ENCODE measurements around the gene RBM7.
A peak's percentile ranks its signal among the peaks of the same experiment; 100 is the strongest.

Gene RBM7, protein sequence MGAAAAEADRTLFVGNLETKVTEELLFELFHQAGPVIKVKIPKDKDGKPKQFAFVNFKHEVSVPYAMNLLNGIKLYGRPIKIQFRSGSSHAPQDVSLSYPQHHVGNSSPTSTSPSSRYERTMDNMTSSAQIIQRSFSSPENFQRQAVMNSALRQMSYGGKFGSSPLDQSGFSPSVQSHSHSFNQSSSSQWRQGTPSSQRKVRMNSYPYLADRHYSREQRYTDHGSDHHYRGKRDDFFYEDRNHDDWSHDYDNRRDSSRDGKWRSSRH

DNA sequence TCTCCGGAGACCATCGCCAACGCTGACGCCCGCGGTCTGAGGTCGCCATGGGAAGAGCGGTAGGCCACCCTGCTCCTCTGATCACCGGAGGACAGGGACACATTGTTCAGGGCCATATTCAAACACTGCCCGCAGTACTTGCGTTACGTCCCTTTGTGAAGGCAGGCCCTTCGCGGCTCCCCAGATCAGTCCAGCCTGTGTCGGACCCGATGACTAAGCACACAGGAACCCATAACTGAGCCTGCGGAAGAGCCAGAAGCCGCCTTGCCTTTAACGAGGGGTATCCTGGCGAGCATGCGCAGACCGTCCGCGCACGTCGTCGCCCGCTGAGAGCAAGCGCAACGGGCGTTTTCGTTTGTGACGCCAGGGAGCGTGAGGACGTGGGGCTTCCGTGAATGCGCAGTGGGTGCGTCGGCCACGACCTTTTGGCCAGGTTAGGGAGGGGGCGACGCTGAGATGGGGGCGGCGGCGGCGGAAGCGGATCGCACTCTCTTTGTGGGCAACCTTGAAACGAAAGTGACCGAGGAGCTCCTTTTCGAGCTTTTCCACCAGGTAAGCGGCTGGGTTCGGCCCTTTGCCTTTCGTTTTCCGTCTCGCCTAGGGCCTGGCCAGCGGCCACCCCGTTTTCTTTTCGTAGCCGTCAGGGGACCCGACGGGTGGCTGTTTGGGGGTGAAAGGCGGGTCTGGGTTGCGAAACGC is at the start of gene RBM7, which contains the start of gene C11orf71:
RBM7 (plus strand) TSS at position 451 of the 699 bp plus-strand sequence; CDS start at position 457, 6 bp downstream.
C11orf71 (minus strand) TSS at position 296 of the 699 bp plus-strand sequence; CDS start at position 116, 180 bp downstream.
- peak; percentile 95 for DNase-seq (ENCODE audit: extremely low read depth, low read depth)
- peak within 1 kb of the TSS; percentile 93 for H3K4me3 ChIP-seq (replicated peaks; ENCODE audit: low read depth, low read length)
- TF ChIP-seq, protein P1, sequence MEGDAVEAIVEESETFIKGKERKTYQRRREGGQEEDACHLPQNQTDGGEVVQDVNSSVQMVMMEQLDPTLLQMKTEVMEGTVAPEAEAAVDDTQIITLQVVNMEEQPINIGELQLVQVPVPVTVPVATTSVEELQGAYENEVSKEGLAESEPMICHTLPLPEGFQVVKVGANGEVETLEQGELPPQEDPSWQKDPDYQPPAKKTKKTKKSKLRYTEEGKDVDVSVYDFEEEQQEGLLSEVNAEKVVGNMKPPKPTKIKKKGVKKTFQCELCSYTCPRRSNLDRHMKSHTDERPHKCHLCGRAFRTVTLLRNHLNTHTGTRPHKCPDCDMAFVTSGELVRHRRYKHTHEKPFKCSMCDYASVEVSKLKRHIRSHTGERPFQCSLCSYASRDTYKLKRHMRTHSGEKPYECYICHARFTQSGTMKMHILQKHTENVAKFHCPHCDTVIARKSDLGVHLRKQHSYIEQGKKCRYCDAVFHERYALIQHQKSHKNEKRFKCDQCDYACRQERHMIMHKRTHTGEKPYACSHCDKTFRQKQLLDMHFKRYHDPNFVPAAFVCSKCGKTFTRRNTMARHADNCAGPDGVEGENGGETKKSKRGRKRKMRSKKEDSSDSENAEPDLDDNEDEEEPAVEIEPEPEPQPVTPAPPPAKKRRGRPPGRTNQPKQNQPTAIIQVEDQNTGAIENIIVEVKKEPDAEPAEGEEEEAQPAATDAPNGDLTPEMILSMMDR (IDR thresholded peaks at IDR 0.05; ENCODE audit: low read depth, low read length, missing control alignments) = no peak

DNA sequence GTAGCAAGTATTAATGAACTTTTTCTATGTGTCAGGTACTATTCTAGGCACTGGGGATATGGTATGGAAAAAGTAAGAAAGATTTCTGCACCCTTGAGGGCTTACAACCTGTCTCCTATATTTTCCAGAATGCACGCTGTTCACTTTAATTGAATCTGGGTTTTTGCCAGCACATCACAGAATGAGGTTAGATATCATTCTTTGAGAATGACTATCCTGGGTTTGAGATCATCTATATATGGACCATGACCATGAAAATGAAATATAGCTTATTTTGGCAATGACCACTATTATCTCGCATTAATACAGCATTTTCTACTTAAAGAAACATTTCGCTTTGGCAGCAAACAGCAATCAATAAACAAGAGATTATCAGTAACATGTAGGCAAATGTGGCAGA is 47.0 kb upstream of the RBM7 start:
- H3K4me3 ChIP-seq (replicated peaks; ENCODE audit: low read depth, low read length) = no peak overlapping the region
- TF ChIP-seq, protein P1 (IDR thresholded peaks at IDR 0.05; ENCODE audit: low read depth, low read length, missing control alignments) = no peak
- no peak for DNase-seq (ENCODE audit: extremely low read depth, low read depth)

DNA sequence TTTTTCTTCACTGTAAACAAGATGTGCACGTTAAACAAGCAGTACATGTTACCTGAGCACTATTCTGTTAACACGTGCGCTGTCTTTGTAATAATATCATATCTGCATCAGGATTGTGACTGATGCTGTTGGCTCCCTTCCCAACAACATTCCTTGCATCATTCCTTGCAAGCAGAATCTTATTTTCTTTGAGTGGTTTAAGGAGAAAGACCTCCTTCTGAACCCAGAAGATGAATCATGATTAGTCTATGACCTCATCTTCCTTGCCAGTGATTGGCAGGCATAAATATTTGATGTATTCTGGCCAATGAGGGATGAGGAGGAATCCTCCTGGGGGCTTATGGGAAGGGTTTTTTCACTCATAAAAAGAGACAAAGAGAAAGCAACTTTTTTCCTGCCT is 46.4 kb upstream of the RBM7 start:
- TF ChIP-seq, protein P1 (IDR thresholded peaks at IDR 0.05; ENCODE audit: low read depth, low read length, missing control alignments) = no peak
- peak; percentile 47 for DNase-seq (ENCODE audit: extremely low read depth, low read depth)
- H3K4me3 ChIP-seq (replicated peaks; ENCODE audit: low read depth, low read length) = no peak overlapping the region

DNA sequence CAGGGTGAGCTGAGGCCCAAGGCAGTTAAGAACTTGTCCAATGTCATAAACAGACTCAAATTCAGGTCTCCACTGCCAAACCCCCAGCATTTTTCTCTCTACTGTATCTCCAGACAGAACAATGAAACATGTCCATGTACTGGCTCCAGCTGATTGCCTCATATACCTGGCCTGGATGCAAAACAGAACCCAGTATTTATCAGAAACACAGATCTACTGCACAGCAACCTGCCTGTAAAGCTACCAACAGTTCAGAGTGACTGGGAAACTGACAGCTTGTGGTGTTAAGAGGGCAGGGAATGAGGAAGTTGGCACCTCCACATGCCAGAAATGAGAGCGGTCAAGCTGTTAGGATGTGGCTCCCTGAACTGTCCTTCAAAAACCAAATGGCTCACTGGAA is 41.8 kb upstream of the RBM7 start:
- TF ChIP-seq, protein P1 (IDR thresholded peaks at IDR 0.05; ENCODE audit: low read depth, low read length, missing control alignments) = no peak
- no peak overlapping the region for H3K4me3 ChIP-seq (replicated peaks; ENCODE audit: low read depth, low read length)
- DNase-seq (ENCODE audit: extremely low read depth, low read depth) = no peak

DNA sequence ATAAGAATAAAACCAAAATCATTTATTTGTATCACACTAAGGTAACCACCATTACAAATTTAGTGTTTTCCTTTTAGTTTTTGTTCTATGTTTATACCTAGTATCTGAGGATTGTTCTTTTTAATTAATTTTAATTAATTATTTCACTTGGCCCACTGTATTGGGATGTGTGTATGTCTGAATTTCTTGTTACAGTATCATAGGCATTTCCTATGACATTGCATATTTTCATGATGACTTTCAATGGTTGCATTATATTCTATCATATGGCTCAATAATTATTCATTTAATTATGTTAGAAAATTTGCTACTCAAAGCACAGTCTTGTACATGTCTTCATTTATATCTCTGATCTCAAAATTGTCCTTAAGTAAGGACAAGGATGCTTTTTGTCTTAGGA is 41.1 kb upstream of the RBM7 start:
- H3K4me3 ChIP-seq (replicated peaks; ENCODE audit: low read depth, low read length) = no peak overlapping the region
- TF ChIP-seq, protein P1 (IDR thresholded peaks at IDR 0.05; ENCODE audit: low read depth, low read length, missing control alignments) = no peak
- DNase-seq (ENCODE audit: extremely low read depth, low read depth) = no peak

DNA sequence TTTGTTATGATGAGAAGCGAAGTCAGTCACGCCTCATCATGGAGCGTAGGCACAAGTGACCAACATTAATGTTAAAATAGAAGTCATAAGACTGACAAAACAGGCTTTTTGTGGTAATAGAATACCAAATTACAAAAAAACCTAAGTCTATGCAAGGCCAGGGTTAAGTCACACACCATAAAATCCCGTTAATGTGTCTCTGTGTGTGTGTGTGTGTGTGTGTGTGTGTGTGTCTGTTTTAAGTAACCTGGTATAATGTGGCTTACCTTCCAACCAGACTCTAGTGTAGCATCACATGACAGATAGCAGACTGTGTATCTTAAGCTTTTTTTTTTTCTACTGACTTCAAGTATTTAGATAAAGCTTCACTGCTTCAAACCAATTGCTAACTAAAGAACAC is 38.1 kb upstream of the RBM7 start:
- TF ChIP-seq, protein P1 (IDR thresholded peaks at IDR 0.05; ENCODE audit: low read depth, low read length, missing control alignments) = no peak
- H3K4me3 ChIP-seq (replicated peaks; ENCODE audit: low read depth, low read length) = no peak overlapping the region
- DNase-seq (ENCODE audit: extremely low read depth, low read depth) = no peak

Measured in HFF-Myc (cell line).